Midbrain (tissue), 1 donor: ENCODE measurements around the gene MRPL52.
"Not testable (repeated sequence)": the region's sequence is repeated elsewhere in the genome, so short reads cannot be mapped to it uniquely, and the experiment has no call there.

ENCODE experiments used
- DNase-seq: peaks from one replicate; lab custom pipeline; 2025; lab: John Stamatoyannopoulos, UW

The MRPL52 gene

DNA sequence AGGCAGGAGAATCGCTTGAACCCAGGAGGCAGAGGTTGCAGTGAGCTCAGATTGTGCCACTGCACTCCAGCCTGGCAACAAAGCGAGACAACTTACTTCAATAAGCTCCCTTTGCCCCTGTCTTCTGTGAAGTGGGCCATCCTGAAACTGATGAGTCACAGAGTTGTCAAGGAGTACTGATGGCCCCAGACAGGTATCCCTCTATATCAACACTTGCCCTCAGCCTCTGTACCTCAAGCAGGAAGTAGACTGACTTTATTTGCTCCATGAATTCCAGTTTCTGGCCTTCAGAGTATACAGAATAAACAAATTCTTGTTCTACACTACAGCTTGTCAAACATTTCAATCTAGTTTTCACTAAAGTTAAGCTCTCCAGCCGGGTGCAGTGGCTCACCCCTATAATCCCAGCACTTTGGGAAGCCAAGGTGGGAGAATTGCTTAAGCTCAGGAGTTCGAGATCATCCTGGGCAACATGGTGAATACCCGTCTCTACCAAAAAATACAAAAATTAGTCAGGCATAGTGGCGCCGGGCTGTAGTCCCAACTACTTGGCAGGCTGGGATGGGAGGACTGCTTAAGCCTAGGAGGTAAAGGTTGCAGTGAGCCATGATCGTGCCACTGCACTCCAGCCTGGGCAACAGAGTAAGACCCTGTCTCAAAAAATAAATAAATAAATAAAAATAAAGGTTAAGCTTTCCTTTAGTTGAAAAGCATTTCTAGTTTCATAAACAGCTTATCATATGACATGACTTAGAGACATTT, 25.5 kb downstream of the MRPL52 start:
- no peak for DNase-seq

GRCh38 chr14:22856428-22856827, 26.7 kb downstream of the MRPL52 start:
- DNase-seq: no peak

DNA sequence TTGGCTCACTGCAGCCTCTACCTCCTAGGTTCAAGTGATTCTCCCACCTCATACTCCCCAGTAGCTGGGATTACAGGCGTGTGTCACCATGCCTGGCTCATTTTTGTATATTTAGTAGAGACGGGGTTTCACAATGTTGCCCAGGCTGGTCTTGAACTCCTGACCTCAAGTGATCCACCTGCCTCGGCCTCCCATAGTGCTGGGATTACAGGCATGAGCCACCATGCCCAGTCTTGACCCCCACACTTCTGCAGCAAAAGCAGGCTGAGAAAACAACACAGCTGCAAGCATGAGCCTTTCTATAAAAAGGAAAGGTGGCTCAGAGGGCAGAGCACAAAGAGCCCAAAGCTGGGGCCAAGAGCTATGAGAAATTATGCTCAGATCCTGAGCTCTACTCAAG, 30.7 kb downstream of the MRPL52 start:
- not testable (repeated sequence) for DNase-seq

DNA sequence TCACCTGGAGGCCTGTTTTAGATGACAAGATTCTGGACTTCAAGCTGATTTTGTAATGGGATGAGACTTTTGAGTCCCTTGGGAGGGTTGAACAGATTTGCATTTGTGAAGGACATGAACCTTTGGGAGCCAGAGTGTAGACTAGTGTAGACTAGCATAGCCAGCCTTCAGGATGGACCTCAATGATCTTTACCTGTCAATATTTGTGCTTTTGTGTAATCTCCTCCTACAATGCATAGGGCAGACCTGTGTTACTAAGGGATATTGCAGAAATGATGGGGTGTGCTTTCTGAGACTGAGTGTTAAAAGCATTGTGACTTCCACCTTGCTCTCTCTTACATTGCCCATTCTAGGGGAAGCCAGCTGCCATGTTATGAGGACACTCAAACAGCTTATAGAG, 32.0 kb downstream of the MRPL52 start:
- no peak for DNase-seq

DNA sequence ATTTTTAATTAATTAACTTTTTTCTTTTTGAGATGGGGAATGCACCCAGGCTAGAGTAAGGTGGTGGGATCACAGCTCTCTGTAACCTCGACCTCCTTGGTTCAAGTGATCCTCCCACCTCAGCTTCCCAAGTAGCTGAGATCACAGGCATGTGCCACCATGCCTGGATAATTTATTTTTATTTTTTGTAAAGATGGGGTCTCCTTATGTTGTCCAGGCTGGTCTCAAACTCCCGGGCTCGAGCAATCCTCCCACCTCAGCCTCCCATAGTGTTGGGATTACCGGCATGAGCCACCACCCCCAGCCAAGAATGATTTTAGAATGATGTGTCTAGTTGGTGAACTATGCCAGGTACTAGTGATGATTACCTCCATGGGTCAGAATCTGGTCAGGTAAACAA, 35.3 kb downstream of the MRPL52 start:
- DNase-seq: no peak

DNA sequence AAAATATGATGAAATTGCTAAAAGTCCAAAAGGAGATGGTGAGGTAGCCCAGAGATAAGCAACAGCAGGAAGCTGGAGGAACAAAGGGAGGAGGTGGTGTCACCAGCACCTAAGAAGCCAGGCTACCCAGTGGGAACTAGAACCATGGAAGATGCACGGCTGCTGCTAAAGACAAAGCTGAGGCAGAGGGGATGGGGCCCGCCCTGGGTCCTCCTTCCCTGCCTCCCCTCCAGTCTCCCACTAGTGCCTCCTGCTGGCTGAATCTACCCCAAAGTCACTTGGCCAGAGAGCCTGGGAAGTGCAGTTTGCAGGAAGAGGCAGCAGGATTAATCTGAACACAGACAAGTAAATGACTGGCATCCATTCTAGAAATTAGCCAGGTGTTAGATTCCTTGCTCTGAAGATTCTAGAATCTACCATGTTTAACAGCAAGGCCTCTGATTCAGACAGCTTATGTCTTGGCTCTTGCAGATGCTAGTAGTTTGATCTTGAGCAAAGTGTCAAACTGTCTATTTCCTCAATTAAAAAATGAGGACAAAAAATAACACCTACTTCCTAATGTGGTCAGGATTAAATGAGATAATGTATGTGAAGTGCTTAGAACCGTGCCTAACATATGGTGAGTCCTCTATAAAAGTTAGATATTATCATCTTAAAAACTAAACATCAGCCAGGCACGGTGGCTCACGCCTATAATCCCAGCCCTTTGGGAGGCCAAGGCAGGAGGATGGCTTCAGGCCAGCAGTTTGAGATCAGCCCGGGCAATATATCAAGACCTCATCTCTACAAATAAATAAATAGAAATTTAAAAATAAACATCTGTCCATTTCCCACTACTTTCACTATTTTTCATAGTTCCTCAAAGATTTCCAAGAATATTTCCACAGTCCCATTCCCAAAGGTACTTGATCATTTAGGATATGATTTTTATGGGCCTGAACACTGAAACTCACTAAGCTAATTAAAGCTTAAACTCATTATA, 36.0 kb downstream of the MRPL52 start:
- no peak for DNase-seq

DNA sequence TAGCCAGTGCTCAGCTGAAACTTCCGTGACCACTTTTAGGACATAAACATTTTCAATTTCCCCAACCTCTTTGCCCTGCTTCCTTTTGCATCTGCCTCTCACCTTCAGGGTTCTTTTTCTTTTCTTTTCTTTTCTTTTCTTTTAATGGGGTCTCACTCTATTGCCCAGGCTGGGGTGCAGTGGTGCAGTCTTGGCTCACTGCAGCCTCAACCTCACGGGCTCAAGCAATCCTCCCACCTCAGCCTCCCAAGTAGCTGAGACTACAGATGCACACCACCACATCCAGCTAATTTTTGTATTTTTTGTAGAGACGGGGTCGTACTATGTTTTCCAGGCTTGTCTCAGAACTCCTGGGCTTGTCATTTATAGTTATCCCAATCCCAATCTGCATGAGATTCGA, 37.2 kb downstream of the MRPL52 start:
- no peak for DNase-seq

DNA sequence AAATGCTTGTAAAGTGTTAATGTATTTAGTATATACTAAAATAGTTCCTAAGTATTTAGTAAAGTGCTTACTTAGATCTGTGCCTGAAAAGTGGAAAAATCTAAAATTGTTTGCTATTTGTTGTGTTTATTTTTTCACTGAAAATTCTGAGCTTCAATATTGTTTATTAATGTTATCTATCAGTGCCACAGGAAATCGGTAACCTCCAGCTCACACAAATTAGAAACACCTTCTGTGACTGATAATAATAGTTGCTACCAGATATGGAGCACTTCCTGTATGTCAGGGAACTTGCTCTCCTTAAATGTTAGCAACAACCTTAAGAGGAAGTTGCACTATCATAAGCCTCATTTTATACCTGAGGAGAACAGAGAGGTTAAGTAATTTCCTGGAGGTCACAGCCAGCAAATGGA, 41.1 kb downstream of the MRPL52 start:
- no peak for DNase-seq

DNA sequence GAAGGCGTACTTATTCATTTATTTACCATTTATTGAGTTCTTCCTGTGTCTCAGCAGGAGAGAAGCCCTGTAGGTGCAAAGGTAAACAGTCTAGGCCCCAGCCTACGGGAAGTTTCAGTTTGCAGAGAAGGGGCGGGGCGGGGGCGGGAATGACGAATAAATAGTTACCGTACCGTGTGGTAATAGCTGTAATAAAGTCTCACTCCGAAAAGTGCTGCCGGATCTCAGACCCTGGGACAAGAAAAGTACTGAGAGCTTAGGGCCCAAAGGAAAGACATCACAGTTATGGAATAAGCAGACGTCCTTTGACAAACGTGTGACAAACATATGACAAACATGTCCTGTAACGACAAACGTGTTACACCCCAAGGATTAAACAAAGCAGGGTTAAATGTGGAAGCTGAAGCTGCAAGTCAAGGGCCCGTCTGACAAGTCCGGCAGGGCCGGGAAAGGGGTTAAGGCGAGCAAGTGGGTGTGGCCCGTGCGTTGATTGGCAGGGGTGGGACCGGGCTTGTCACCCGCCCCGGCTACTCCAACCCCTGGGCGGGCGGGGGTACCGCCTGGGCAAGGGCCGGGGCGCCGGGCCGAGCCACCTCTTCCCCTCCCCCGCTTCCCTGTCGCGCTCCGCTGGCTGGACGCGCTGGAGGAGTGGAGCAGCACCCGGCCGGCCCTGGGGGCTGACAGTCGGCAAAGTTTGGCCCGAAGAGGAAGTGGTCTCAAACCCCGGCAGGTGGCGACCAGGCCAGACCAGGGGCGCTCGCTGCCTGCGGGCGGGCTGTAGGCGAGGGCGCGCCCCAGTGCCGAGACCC, 41.7 kb downstream of the MRPL52 start, which contains the start of gene LRP10:
LRP10 (plus strand) TSS at position 517 of the 809 bp plus-strand sequence. CDS start 564 bp downstream, outside the sequence.
- DNase-seq: peak; percentile 90

DNA sequence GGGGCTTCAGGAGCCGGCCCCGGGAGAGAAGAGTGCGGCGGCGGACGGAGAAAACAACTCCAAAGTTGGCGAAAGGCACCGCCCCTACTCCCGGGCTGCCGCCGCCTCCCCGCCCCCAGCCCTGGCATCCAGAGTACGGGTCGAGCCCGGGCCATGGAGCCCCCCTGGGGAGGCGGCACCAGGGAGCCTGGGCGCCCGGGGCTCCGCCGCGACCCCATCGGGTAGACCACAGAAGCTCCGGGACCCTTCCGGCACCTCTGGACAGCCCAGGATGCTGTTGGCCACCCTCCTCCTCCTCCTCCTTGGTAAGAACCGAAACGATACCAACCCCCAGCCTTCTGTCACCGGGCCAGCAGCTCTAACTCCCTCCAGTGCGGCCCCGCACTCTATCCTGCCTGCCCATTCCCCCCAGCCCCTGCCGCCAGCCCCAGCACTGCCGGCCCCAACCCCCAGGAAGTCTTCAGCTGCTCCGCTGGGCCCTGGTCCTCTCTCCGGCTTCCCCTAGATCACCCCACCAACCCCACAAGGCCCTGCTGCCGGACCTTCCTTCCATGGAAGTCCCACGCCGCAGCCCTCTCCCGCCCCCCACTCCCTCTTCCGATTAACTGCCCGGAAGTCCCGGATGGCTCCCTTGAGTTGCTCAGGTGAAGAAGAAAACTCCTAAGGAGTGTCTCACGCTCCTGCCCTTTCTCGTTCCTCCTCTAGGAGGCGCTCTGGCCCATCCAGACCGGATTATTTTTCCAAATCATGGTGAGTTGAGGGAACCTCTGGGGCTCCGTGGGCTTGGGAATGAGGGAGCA, 42.5 kb downstream of the MRPL52 start:
- DNase-seq: peak; percentile 80

DNA sequence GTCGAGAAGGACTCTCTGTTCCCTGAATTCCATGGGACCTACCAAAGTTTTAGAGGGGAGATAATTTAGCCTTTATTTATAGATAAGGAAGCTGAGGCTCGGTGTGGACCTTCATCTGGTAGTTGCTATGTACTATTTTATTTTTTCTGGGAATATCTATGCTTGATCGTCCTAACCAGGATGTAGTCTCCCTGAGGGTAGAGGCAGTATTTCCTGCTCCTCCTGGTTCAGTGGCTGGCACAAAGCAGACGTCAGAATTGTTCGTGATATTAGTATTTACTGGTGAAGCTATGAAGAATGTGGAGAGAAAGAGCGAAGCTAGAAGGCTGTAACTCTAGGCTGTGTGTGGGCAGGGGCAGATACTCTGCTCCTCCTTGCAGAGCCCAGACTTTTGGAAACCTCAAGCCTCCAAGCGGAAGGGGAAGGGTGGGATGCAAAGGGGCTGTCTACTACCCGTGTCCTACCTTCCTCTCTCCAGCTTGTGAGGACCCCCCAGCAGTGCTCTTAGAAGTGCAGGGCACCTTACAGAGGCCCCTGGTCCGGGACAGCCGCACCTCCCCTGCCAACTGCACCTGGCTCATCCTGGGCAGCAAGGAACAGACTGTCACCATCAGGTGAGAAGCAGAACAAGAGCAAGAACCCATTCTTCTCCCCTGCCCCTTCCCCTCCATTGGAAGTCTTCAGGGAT, 43.3 kb downstream of the MRPL52 start:
- no peak for DNase-seq

DNA sequence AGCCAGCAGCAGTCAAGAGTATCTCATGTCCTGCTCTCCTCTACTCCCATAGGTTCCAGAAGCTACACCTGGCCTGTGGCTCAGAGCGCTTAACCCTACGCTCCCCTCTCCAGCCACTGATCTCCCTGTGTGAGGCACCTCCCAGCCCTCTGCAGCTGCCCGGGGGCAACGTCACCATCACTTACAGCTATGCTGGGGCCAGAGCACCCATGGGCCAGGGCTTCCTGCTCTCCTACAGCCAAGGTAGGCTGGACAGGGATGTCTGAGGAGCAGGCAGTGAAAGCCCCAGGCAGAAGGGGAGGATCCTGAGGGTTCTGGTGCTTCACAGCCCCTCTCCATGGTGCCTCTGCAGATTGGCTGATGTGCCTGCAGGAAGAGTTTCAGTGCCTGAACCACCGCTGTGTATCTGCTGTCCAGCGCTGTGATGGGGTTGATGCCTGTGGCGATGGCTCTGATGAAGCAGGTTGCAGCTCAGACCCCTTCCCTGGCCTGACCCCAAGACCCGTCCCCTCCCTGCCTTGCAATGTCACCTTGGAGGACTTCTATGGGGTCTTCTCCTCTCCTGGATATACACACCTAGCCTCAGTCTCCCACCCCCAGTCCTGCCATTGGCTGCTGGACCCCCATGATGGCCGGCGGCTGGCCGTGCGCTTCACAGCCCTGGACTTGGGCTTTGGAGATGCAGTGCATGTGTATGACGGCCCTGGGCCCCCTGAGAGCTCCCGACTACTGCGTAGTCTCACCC, 45.5 kb downstream of the MRPL52 start:
- DNase-seq: no peak

DNA sequence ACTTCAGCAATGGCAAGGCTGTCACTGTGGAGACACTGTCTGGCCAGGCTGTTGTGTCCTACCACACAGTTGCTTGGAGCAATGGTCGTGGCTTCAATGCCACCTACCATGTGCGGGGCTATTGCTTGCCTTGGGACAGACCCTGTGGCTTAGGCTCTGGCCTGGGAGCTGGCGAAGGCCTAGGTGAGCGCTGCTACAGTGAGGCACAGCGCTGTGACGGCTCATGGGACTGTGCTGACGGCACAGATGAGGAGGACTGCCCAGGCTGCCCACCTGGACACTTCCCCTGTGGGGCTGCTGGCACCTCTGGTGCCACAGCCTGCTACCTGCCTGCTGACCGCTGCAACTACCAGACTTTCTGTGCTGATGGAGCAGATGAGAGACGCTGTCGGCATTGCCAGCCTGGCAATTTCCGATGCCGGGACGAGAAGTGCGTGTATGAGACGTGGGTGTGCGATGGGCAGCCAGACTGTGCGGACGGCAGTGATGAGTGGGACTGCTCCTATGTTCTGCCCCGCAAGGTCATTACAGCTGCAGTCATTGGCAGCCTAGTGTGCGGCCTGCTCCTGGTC, 46.1 kb downstream of the MRPL52 start:
- DNase-seq: no peak

- DNase-seq: no peak
Observed at GRCh38 chr14:22877000-22877501, 47.4 kb downstream of the MRPL52 start.

DNA sequence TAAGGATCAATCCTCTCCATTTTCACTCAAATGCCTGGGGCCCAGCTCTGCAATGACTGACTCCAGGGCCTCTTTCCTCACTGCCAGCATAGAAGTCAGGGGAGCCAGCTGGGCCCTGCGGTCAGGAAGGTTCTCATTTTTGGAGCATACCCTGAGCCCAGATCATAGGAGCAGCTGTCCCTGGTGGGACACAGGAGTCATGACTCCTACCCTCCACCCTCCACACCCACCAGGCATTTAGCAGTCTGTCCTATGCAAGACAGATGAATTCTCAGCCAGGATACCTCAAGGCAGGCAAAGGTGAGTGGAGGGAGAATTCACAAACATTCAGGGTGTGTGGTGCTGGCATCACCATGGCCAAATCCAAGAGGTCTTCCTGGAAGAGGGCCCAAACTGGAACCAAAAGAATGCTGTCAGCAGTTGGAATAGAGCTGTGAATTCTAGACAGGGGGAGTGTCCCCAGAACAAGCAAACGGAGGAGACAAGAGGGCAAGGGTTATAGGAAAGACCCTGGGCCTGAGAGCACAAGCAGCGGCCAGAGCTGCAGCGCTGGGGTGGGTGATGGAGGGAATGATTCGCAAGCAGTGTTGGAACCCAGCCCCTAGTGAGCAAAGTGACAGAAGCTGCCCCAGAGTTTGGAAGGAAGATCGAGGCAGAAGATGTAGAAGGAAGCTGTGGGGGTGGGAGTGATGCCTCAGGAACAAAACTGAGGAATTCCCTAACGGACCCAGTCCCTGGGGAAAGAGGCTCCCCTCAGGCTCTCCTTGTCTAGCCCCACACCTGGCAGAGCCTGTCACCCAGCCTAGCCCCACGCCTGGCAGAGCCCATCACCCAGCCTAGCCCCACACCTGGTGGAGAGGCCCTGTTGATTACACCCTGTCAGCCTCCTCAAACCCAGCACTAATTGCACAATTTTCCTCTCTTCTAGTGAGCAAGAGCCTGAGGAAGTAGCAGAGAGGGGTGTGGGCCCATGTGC, 48.9 kb downstream of the MRPL52 start:
- DNase-seq: no peak

- DNase-seq: no peak
Observed at GRCh38 chr14:22882064-22882463, 52.4 kb downstream of the MRPL52 start.

DNA sequence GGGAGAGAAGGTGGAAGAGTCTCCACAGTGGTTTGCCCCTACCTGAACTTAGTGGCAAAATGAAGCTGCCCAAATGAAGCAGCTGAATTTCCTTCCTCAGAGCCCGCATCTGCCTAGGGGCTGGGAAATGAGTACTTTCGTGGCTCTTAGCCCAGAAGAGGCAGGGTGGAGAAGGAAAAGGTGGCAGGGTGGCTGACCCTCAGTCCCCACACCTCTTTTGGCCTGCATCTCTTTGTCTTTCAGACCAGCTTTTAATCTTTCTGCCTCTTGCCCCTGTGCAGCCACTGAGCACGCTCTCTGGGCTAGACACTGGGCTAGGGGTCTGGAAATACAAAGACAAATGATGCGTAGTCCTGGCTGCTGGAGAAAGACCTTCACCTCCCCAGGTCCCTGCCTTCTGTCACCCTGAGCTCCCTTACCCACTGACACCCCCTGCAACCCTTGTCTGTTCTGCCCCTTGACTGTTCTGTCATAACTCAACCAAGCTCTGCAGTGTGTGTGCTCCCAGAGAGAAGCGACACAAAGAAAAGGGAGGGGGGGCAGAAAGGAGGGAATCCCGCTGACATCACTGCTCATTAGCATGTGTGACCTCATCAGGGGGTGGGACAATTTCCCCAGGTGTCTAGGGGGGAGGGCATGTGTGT, 53.0 kb downstream of the MRPL52 start:
- peak; percentile 8 for DNase-seq
